H1 (cell line): Measurements from ENCODE around the gene SMYD3. TPM values are rescaled to one million over a fixed set of nuclear protein-coding genes. Genes with fewer than 3 reads are reported as not detected.

Experiments used
- EZH2 ChIP-seq: fragments of 200-600 bp; sonication (generic); IDR thresholded peaks from 2 replicates; pipeline ENCODE4 v1.7.1; 2012; ENCODE audit warnings: low read depth, mild to moderate bottlenecking, moderate library complexity, low read length, inconsistent platforms; ENCODE audit not compliant: severe bottlenecking
- HDAC6 ChIP-seq: IDR thresholded peaks from one replicate; pipeline ENCODE4 v1.7.1; 2012; ENCODE audit warnings: low read depth, mild to moderate bottlenecking, inconsistent platforms, low read length, moderate library complexity
- KDM5A ChIP-seq: fragments of 200-600 bp; IDR thresholded peaks from 2 replicates; pipeline ENCODE4 v1.7.1; 2012; ENCODE audit warnings: mild to moderate bottlenecking, low read length, inconsistent platforms, mixed read lengths
- RBBP5 ChIP-seq: IDR thresholded peaks from 2 replicates; pipeline ENCODE4 v1.7.1; 2012; ENCODE audit warnings: low read depth, mild to moderate bottlenecking, inconsistent platforms, low read length, moderate library complexity, borderline replicate concordance
- RXRA ChIP-seq: IDR thresholded peaks from 2 replicates; pipeline ENCODE4 v1.6.1; 2011; ENCODE audit warnings: low read depth, mild to moderate bottlenecking, low read length, moderate library complexity; ENCODE audit not compliant: insufficient read depth
- TCF12 ChIP-seq: IDR thresholded peaks from 2 replicates; pipeline ENCODE4 v1.6.1; 2011; ENCODE audit warnings: low read depth, mild to moderate bottlenecking, low read length
- TEAD4 ChIP-seq: IDR thresholded peaks from 2 replicates; pipeline ENCODE4 v1.6.1; 2012; ENCODE audit warnings: low read depth, low read length, inconsistent platforms, mixed read lengths
- polyA plus RNA-seq, 7 experiments: library from polyadenylated mRNA; depleted of rRNA in 3 of 7; stranded (reverse) in 5 of 7; unstranded in 2 of 7; fragments of >200 nt in 5 of 7; fragments of 200-250 nt in 2 of 7; gene quantifications; 1 replicate in 5 of 7; 2 replicates in 1 of 7; 4 replicates in 1 of 7; pipeline versions ENCODE4 v1.2.1 to v1.2.3, GENCODE V29; 2011 to 2013; ENCODE audit warnings: missing spikeins in 2 of 7, mixed read lengths in 2 of 7
- total RNA-seq: library from RNA; stranded (reverse); fragmentation: NEBNext Ultra II Directional; extraction: Animal tissue kit (Norgen Biotek cat#: 25700); gene quantifications from 2 replicates; pipeline ENCODE4 v1.2.1, GENCODE V29; 2021
- TF ChIP-seq, protein P1 (sequence below): fragments of 300-600 bp; sonication (generic); IDR thresholded peaks from 2 replicates; pipeline ENCODE4 v1.7.1; 2012; ENCODE audit warnings: low read length, moderate library complexity, mild to moderate bottlenecking, inconsistent platforms; ENCODE audit not compliant: insufficient replicate concordance

Gene SMYD3
- total and polyA plus RNA-seq, 2 of the 8 experiments (the other 6 are each of a cell fraction or from before 2014, with no cell fraction given), result 17.3 to 25.4 TPM

DNA sequence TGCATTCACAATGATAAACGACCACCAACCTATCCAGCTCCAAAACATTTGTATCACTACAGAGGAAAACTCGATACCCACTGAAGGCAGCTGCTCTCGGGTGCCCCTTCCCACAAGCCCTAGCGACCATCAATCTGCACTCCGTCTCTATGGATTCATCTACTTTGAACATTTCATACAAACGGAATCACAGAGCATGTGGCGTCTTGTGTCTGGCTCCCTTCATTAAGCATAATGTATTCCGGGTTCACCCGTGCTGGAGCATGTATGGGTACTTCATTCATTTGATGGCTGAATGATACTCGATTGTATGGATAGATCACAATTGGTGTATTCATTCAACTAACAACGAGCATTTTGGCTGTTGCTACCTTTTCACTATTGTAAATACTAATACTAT is 340.2 kb downstream of the SMYD3 start (continued):
- TF ChIP-seq, protein P1, sequence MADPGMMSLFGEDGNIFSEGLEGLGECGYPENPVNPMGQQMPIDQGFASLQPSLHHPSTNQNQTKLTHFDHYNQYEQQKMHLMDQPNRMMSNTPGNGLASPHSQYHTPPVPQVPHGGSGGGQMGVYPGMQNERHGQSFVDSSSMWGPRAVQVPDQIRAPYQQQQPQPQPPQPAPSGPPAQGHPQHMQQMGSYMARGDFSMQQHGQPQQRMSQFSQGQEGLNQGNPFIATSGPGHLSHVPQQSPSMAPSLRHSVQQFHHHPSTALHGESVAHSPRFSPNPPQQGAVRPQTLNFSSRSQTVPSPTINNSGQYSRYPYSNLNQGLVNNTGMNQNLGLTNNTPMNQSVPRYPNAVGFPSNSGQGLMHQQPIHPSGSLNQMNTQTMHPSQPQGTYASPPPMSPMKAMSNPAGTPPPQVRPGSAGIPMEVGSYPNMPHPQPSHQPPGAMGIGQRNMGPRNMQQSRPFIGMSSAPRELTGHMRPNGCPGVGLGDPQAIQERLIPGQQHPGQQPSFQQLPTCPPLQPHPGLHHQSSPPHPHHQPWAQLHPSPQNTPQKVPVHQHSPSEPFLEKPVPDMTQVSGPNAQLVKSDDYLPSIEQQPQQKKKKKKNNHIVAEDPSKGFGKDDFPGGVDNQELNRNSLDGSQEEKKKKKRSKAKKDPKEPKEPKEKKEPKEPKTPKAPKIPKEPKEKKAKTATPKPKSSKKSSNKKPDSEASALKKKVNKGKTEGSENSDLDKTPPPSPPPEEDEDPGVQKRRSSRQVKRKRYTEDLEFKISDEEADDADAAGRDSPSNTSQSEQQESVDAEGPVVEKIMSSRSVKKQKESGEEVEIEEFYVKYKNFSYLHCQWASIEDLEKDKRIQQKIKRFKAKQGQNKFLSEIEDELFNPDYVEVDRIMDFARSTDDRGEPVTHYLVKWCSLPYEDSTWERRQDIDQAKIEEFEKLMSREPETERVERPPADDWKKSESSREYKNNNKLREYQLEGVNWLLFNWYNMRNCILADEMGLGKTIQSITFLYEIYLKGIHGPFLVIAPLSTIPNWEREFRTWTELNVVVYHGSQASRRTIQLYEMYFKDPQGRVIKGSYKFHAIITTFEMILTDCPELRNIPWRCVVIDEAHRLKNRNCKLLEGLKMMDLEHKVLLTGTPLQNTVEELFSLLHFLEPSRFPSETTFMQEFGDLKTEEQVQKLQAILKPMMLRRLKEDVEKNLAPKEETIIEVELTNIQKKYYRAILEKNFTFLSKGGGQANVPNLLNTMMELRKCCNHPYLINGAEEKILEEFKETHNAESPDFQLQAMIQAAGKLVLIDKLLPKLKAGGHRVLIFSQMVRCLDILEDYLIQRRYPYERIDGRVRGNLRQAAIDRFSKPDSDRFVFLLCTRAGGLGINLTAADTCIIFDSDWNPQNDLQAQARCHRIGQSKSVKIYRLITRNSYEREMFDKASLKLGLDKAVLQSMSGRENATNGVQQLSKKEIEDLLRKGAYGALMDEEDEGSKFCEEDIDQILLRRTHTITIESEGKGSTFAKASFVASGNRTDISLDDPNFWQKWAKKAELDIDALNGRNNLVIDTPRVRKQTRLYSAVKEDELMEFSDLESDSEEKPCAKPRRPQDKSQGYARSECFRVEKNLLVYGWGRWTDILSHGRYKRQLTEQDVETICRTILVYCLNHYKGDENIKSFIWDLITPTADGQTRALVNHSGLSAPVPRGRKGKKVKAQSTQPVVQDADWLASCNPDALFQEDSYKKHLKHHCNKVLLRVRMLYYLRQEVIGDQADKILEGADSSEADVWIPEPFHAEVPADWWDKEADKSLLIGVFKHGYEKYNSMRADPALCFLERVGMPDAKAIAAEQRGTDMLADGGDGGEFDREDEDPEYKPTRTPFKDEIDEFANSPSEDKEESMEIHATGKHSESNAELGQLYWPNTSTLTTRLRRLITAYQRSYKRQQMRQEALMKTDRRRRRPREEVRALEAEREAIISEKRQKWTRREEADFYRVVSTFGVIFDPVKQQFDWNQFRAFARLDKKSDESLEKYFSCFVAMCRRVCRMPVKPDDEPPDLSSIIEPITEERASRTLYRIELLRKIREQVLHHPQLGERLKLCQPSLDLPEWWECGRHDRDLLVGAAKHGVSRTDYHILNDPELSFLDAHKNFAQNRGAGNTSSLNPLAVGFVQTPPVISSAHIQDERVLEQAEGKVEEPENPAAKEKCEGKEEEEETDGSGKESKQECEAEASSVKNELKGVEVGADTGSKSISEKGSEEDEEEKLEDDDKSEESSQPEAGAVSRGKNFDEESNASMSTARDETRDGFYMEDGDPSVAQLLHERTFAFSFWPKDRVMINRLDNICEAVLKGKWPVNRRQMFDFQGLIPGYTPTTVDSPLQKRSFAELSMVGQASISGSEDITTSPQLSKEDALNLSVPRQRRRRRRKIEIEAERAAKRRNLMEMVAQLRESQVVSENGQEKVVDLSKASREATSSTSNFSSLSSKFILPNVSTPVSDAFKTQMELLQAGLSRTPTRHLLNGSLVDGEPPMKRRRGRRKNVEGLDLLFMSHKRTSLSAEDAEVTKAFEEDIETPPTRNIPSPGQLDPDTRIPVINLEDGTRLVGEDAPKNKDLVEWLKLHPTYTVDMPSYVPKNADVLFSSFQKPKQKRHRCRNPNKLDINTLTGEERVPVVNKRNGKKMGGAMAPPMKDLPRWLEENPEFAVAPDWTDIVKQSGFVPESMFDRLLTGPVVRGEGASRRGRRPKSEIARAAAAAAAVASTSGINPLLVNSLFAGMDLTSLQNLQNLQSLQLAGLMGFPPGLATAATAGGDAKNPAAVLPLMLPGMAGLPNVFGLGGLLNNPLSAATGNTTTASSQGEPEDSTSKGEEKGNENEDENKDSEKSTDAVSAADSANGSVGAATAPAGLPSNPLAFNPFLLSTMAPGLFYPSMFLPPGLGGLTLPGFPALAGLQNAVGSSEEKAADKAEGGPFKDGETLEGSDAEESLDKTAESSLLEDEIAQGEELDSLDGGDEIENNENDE, result no peak
- TF ChIP-seq EZH2 (no peak), KDM5A (no peak), RBBP5 (no peak), HDAC6 (no peak), RXRA (no peak), TCF12 (no peak), TEAD4 (no peak)
- TF ChIP-seq, all 59 proteins: peak for 0
